ENCODE data around the gene GABARAP.

Gene GABARAP

GRCh38 chr17:7205561-7205960 is 36.7 kb downstream of the GABARAP start:
- no peak for DNase-seq (ENCODE audit: low spot score)

- peak; percentile 98 for DNase-seq (ENCODE audit: low spot score)
Measured at GRCh38 chr17:7204828-7205461, 37.3 kb downstream of the GABARAP start.

- no peak for DNase-seq (ENCODE audit: low spot score)
Measured at GRCh38 chr17:7204336-7204735, 37.9 kb downstream of the GABARAP start.

- DNase-seq (ENCODE audit: low spot score): no peak
Measured at GRCh38 chr17:7203391-7203790, 38.9 kb downstream of the GABARAP start.

- DNase-seq (ENCODE audit: low spot score): no peak
Measured at GRCh38 chr17:7196651-7197401, 45.4 kb downstream of the GABARAP start.

- no peak for DNase-seq (ENCODE audit: low spot score)
Measured at GRCh38 chr17:7195971-7196370, 46.3 kb downstream of the GABARAP start.

GRCh38 chr17:7192271-7192937 is 49.8 kb downstream of the GABARAP start:
- no peak for DNase-seq (ENCODE audit: low spot score)

GRCh38 chr17:7191571-7192270 is 50.5 kb downstream of the GABARAP start:
- DNase-seq (ENCODE audit: low spot score): no peak

GRCh38 chr17:7191069-7191468 is 51.2 kb downstream of the GABARAP start:
- DNase-seq (ENCODE audit: low spot score): no peak

GRCh38 chr17:7190276-7190917 is 51.9 kb downstream of the GABARAP start:
- no peak for DNase-seq (ENCODE audit: low spot score)
